ENCODE data around the gene RRAD.

RRAD gene

DNA sequence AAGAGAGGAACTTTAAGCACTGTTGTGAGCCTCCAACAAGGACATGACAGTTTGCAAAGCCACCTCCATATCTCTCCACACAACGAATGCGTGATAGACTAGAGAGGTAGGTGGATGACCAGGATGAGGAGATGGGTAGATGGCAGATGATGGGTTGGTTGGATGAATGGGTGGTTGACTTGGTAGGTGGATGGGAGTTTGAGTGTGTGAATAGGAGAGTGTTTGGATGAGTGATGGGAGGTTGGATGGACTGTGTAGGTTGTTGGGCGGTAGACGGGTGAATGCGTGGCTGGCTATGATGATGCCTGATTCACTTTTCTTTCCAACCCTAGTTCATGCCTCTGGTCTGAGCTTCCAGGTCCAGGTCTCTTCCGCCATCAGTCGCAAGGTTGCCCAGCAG, 10.8 kb downstream of the RRAD start:
- no peaks in the 10 kb centered on the region for H3K9me3 ChIP-seq (ENCODE audit: low read length)
- no peaks in the 10 kb centered on the region for H3K27me3 ChIP-seq (ENCODE audit: insufficient read depth, low read length)
- no peaks in the 10 kb centered on the region for H3K36me3 ChIP-seq (ENCODE audit: insufficient read depth, low read length)
- H2AFZ ChIP-seq (ENCODE audit: low read depth, low read length): no peak overlapping the region
- H3K4me3 ChIP-seq (ENCODE audit: low read length): no peak overlapping the region
- peaks cover 21% of the 10 kb centered on the region for H3K4me1 ChIP-seq (ENCODE audit: insufficient read depth, low read length)

DNA sequence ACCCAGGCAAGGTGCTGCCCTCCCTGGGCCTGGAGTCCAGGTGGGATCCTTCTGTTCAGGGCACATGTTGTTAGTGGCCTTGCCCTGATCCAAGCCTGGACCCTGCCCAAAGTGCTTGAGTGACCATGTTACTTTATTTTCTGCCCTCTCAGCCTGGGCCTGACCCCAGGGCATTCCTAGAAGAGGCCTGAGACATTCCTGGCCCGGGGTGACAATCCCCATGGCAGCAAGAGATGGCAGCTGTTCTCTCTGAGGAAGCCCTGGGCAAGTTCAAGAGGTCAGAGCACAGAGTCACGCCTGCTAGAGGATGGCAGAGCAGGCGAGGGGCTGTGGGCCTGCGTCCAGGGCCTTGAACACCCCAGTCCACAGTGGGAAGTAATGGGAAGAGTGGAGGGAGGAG, 11.6 kb downstream of the RRAD start:
- Histone ChIP-seq H3K27me3 (ENCODE audit: insufficient read depth, low read length) (no peaks in the 10 kb centered on the region), H3K36me3 (ENCODE audit: insufficient read depth, low read length) (no peaks in the 10 kb centered on the region), H3K4me3 (ENCODE audit: low read length) (no peak overlapping the region), H3K9me3 (ENCODE audit: low read length) (no peaks in the 10 kb centered on the region), H3K4me1 (ENCODE audit: insufficient read depth, low read length) (peaks cover 17% of the 10 kb centered on the region), H2AFZ (ENCODE audit: low read depth, low read length) (no peak overlapping the region)

DNA sequence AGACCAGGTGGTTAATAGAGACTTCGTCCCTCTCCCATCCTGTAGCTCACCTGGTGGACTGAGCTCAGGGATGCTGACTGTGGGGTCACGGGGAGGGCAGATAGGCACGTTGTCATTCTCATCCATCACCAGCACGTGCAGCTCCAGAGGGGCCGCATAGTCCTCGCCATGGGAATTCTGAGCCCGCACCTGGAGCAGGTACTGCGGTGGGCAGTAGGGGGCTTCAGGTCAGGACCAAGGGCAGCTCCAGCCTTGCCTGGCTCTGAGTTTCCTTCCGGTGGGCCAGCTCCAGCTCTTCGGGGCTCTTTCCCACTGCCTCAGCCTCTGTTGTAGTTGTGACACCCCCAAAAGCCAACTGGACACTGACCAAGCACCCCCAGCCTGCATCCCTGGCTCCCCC, 12.3 kb downstream of the RRAD start:
- no peak overlapping the region for H2AFZ ChIP-seq (ENCODE audit: low read depth, low read length)
- no peaks in the 10 kb centered on the region for H3K27me3 ChIP-seq (ENCODE audit: insufficient read depth, low read length)
- no peaks in the 10 kb centered on the region for H3K9me3 ChIP-seq (ENCODE audit: low read length)

DNA sequence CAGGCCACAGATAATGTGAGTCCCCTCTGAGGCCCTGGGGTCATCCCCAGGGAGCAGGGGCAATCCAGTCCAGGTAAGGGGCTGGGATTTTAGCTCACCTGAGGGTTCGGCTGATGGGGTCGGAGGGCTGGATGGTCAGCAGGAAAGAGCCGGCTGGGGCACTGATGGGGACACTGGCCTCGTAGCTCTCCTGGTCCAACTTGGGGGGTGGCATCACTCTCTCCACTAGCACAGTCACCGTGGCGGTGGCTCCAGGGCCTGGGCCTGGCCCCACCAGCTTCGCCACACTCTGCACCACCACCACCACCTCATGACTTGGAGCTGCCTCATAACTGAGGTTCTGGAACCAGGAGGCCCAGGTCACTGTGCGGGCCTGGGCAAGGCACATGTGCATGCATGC, 13.5 kb downstream of the RRAD start:
- no peaks in the 10 kb centered on the region for H3K36me3 ChIP-seq (ENCODE audit: insufficient read depth, low read length)
- H3K27me3 ChIP-seq (ENCODE audit: insufficient read depth, low read length): peaks cover 7% of the 10 kb centered on the region
- no peak overlapping the region for H3K4me3 ChIP-seq (ENCODE audit: low read length)
- H3K4me1 ChIP-seq (ENCODE audit: insufficient read depth, low read length): peaks cover 17% of the 10 kb centered on the region
- no peak overlapping the region for H2AFZ ChIP-seq (ENCODE audit: low read depth, low read length)
- no peaks in the 10 kb centered on the region for H3K9me3 ChIP-seq (ENCODE audit: low read length)

More for the DNA sequence above, 12.3 kb downstream of the RRAD start:
- Histone ChIP-seq H3K4me3 (ENCODE audit: low read length) (no peak overlapping the region), H3K4me1 (ENCODE audit: insufficient read depth, low read length) (peaks cover 17% of the 10 kb centered on the region), H3K36me3 (ENCODE audit: insufficient read depth, low read length) (no peaks in the 10 kb centered on the region)

DNA sequence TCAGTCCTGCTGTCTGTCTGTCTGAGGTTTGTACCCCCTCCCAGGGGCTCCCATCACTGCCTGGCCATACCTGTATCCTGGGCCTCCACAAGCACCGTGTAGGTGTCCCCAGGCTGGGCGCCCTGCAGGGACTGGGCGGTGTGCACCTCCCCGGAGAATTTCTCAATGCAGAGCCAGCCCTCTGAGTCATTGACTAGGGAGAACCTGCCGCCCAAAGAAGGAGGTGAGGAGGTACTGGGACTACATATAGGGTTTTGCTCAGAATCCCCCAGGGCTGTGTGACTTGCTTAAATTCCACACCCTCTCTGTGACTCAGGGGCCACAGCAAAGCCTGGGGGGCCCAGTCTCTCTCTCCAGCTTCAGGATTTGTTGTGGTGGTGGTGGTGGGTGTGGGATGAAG, 14.2 kb downstream of the RRAD start:
- peaks cover 17% of the 10 kb centered on the region for H3K4me1 ChIP-seq (ENCODE audit: insufficient read depth, low read length)
- no peak overlapping the region for H3K4me3 ChIP-seq (ENCODE audit: low read length)
- no peaks in the 10 kb centered on the region for H3K36me3 ChIP-seq (ENCODE audit: insufficient read depth, low read length)
- H2AFZ ChIP-seq (ENCODE audit: low read depth, low read length): no peak overlapping the region
- no peaks in the 10 kb centered on the region for H3K9me3 ChIP-seq (ENCODE audit: low read length)
- H3K27me3 ChIP-seq (ENCODE audit: insufficient read depth, low read length): peaks cover 7% of the 10 kb centered on the region

DNA sequence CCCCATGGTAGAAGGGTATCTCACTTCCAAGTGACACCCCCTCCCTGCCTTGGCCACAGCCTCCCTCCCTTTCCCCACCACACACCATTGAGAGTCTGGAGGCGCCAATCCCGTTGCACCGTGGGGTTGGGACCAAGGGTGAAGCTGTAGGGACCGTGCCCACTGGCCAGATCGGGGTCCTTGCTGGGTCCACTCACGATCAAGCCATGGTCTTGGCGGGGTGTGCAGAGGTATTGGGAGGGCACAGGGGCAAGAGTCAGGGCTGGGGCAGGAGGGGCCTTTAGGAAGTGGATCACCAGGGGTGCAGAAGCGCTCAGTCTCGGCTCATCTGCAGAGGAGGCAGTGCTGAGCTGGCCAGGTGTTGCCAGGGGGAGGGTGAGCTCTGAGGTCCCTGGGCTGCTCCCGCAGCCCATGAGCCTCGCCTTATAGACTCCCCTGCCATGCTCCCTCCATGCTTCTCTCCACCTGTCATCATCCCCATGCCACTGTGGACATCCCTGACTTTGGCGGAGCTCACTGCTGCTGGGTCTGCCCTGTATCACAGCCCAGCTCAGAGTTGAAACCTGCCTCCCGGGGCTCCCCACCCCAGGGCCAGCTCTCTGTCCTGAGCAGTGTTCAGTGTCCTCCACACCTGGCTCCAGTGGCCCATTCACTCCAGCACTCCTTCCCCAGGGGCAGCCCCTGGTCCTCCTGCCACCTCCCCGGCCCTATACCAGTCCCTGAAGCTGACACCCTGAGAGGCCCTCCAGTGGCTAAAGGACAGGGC, 15.0 kb downstream of the RRAD start:
- H3K36me3 ChIP-seq (ENCODE audit: insufficient read depth, low read length): no peaks in the 10 kb centered on the region
- H2AFZ ChIP-seq (ENCODE audit: low read depth, low read length): no peak overlapping the region
- peaks cover 7% of the 10 kb centered on the region for H3K27me3 ChIP-seq (ENCODE audit: insufficient read depth, low read length)
- H3K4me3 ChIP-seq (ENCODE audit: low read length): no peak overlapping the region
- peaks cover 17% of the 10 kb centered on the region for H3K4me1 ChIP-seq (ENCODE audit: insufficient read depth, low read length)
- no peaks in the 10 kb centered on the region for H3K9me3 ChIP-seq (ENCODE audit: low read length)

DNA sequence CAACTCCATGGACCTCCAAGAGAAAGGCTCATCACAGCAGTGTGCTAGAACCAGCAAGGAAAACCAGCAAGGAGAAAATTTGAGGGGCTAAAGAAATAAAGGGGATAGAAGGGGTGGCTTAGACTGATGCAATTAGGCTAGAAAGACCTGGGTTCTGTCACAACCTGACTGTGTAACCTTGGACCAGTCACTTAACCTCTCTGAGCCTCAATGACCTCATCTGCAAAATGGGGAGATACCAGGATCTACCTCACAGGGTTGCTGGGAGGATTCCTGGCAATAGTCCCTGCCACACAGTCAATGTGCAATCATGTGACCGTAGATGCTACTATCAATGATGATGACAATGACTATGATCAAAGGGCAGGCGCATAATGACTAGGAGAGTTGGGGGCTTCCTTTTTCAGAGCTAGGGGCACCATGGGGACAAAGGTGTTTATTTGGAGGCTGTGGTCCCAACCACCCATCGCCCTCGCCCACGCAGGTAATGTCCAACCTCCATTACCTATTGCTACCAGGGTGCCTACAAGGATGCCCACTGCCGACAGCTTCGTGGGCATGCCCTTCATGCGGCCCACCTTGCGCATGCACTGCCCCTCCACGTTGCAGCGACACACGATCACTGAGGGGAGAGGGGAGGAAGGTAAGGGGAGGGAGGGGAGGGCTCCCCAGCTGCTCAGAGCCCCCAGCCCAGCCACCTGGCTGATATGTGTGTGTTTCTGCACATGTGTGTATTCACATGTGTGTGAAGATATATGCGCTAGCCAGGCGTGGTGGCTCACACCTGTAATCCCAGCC, 16.4 kb downstream of the RRAD start:
- H2AFZ ChIP-seq (ENCODE audit: low read depth, low read length): no peak overlapping the region
- peaks cover 14% of the 10 kb centered on the region for H3K4me1 ChIP-seq (ENCODE audit: insufficient read depth, low read length)
- H3K4me3 ChIP-seq (ENCODE audit: low read length): no peak overlapping the region
- H3K9me3 ChIP-seq (ENCODE audit: low read length): no peaks in the 10 kb centered on the region
- H3K36me3 ChIP-seq (ENCODE audit: insufficient read depth, low read length): no peaks in the 10 kb centered on the region
- peaks cover 7% of the 10 kb centered on the region for H3K27me3 ChIP-seq (ENCODE audit: insufficient read depth, low read length)

DNA sequence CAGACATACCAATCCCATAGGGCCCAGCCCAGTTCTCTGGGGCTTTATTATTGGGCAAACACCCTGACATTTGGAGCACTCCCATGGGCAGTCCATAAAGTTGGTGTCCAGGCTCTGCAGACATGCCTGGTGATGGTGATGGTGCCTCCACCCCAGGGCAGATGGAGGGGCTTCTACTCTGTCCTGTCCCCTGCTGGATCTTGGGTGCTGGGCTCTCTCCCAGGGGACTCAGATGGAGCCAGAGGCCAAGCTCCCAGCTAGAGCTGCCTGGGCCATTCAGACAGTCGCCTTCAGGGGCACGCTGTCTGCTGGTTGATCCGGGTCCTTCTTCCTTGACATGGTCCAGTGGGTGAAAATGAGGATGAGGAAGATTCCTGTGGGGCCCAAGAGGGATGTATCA, 17.2 kb downstream of the RRAD start:
- peaks cover 6% of the 10 kb centered on the region for H3K4me1 ChIP-seq (ENCODE audit: insufficient read depth, low read length)
- H3K27me3 ChIP-seq (ENCODE audit: insufficient read depth, low read length): peaks cover 7% of the 10 kb centered on the region
- no peaks in the 10 kb centered on the region for H3K36me3 ChIP-seq (ENCODE audit: insufficient read depth, low read length)
- H3K9me3 ChIP-seq (ENCODE audit: low read length): no peaks in the 10 kb centered on the region
- H2AFZ ChIP-seq (ENCODE audit: low read depth, low read length): no peak overlapping the region
- no peak overlapping the region for H3K4me3 ChIP-seq (ENCODE audit: low read length)

DNA sequence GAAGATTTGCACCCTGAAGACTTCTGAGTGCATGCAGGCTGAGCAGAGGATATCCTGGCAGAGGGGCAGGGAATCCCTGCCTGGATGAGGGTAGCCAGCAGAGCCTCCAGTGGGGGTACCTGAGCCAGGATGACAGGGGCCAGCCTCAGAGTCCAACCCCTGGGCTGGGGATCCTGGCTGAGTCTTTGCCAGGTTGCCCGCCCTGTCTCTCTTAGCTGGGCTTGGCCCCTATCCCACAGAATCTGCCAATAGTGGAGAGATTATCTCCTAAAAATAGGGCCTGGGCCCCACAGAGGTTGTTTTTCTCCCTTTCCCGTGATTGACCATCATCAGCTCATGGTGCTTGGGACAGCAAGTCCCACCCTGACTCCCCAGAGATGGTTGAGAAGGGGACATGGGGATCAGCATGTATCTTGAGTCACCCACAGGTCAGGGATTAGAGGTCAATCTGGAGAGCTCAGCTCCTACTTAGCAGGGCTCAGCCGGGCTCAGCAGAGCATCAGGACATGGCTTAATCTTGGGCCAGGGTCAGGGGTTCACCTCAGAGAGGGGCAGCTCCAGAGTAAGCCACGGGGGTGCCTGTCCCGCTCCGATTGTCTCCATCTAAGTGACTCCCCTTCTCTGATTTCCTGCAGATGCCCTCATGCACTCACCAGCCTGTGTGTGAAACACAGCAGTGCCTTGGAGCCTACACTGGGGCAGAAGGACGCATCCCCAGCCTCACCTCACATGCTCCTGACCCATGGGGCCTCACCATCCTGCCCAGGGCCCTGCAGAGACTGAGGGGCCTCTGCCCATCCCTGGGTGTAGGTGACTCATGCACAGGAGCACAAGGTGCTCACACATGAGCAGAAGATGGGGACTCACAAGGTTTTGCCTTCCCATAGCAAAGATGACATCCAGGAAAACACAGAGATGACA, 18.2 kb downstream of the RRAD start:
- Histone ChIP-seq H3K36me3 (ENCODE audit: insufficient read depth, low read length) (no peaks in the 10 kb centered on the region), H3K4me3 (ENCODE audit: low read length) (no peak overlapping the region), H3K9me3 (ENCODE audit: low read length) (no peaks in the 10 kb centered on the region), H3K27me3 (ENCODE audit: insufficient read depth, low read length) (peaks cover 7% of the 10 kb centered on the region), H3K4me1 (ENCODE audit: insufficient read depth, low read length) (no peaks in the 10 kb centered on the region), H2AFZ (ENCODE audit: low read depth, low read length) (no peak overlapping the region)

DNA sequence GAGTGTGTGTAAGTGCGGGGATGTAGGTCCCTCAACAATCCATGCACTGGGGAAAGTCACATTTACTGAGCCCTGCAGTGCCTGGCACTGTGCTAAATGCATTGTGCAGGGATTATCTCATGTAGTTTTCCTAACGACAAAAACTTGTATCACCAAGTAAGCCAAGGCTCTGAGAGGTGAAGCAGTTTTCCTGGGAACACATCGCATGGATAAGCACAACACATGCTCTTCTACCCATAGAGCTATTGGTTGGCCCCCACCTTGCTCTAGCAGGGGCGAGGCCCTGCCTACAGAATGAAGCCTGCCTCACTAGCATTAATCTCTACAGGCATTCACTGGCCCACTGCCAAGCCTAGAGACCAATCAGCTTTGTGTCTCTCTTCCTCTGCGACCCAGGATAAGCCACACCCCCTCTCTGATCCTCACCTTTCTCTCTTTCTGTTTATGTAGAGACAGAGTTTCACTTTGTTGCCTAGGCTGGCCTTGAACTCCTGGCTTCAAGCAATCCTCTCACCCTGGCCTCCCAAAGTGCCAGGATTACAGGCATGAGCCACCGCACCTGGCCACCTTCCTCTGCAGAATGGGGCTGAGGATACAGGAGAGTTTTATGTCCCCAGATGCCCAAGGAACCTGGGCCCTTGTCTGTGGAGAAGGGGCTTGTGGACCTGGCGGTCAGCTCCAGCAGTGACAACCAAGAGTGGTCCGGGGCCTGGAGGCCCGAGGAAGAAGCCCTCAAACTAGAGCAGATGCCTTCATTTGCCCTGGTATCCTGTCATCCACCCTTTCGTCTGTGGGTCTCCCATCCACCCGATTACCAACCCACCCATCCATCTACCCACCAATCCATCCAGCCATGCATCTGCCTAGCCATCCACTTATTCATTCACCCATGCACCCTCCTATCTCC, 19.4 kb downstream of the RRAD start:
- no peak overlapping the region for H2AFZ ChIP-seq (ENCODE audit: low read depth, low read length)
- H3K4me3 ChIP-seq (ENCODE audit: low read length): no peak overlapping the region
- no peaks in the 10 kb centered on the region for H3K9me3 ChIP-seq (ENCODE audit: low read length)
- H3K36me3 ChIP-seq (ENCODE audit: insufficient read depth, low read length): no peaks in the 10 kb centered on the region
- peaks cover 7% of the 10 kb centered on the region for H3K27me3 ChIP-seq (ENCODE audit: insufficient read depth, low read length)
- no peaks in the 10 kb centered on the region for H3K4me1 ChIP-seq (ENCODE audit: insufficient read depth, low read length)

DNA sequence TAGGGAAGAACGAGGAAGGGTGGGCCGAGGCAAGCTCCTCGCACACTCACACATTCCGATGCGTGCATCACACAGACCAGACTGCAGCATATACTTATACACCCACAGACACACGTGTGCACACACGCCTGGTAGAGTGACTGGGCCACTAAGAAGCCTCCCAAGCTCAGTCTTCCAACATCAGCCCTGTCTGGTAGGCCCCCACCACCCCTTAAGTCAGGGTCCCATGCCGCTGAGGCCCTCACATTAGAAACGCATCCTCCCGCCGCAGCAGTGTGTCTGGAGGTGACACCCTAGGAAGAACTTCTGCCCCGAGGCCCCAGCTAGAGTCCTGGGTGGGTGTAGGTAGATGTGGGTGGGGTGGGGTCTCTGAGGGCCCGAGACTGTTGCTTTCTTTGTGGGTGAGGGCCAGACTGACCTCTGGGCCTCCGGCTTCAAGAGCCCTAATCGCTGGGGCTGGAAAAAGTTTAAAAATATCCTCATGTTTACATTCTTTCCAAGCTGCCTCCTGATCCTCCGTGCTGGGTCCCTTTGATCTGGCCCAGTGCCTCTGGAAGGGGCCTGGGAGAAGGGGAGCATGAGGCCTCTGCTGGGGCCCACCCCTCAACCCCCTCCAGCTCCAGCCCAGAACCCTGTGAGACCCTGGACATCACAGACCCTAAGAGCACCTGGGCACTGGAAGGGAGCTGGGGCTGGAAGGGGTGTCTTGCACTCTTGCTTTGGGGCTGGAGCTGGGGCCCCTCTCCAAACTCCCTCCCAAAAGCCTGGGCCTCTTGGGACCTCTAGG, 20.3 kb downstream of the RRAD start:
- peaks cover 5% of the 10 kb centered on the region for H3K4me1 ChIP-seq (ENCODE audit: insufficient read depth, low read length)
- no peaks in the 10 kb centered on the region for H3K9me3 ChIP-seq (ENCODE audit: low read length)

More for the DNA sequence above, 20.3 kb downstream of the RRAD start:
- Histone ChIP-seq H3K27me3 (ENCODE audit: insufficient read depth, low read length) (peaks cover 7% of the 10 kb centered on the region), H3K36me3 (ENCODE audit: insufficient read depth, low read length) (no peaks in the 10 kb centered on the region), H2AFZ (ENCODE audit: low read depth, low read length) (no peak overlapping the region), H3K4me3 (ENCODE audit: low read length) (no peak overlapping the region)
